ENCODE data around the gene BPIFB1. TPM values are rescaled to one million over a fixed set of nuclear protein-coding genes. Genes with fewer than 3 reads are reported as not detected.
A peak's percentile ranks its signal among the peaks of the same experiment; 100 is the strongest.

BPIFB1 gene
- total and polyA plus RNA-seq, 2 donors from 2014 or later = not detected

DNA sequence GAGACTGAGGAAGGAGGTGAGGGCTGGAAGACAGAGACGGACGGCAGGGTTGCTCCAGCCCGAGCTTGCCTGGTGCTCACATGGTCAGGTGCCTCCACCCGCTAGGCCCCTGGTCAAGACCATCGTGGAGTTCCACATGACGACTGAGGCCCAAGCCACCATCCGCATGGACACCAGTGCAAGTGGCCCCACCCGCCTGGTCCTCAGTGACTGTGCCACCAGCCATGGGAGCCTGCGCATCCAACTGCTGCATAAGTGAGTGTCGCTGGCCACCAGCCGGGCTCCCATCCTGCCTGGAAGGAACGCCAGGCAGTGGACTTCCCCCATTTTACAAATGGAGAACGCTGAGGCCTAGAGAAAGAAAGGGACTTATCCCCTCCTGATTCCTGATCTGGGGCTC lies 7.8 kb downstream of the BPIFB1 start:
- Histone ChIP-seq H3K4me1 (ENCODE audit: control insufficient read depth in 2 of 3, insufficient read depth in 2 of 3, low read depth in 1 of 3, low read length in 3 of 3) (no peaks in the 10 kb centered on the region), H3K27me3 (ENCODE audit: control insufficient read depth, insufficient read depth, low read length) (no peaks in the 10 kb centered on the region), H3K9ac (ENCODE audit: low read length in 3 of 3) (no peak overlapping the region), H3K9me3 (ENCODE audit: control insufficient read depth in 2 of 3, insufficient read depth in 1 of 3, low read length in 3 of 3) (no peaks in the 10 kb centered on the region), H3K27ac (ENCODE audit: low read depth in 2 of 2, low read length in 2 of 2) (no peak overlapping the region), H3K36me3 (ENCODE audit: control insufficient read depth in 2 of 3, insufficient read depth in 3 of 3, low read length in 3 of 3) (no peaks in the 10 kb centered on the region), H3K4me3 (ENCODE audit: low read length in 3 of 3) (no peak overlapping the region)
- DNase-seq (peak in 1 of 5 donors; percentile 52), FAIRE-seq (no peak)
- intact Hi-C loops (cut with DNase I) = loop anchor here (10.0 kb wide), 1 partner anchor 386 kb away; no protein-coding TSS in a partner anchor
- TF ChIP-seq CTCF (IDR thresholded peaks at IDR 0.05; ENCODE audit: borderline replicate concordance, extremely low read depth, insufficient read depth) = no peak

DNA sequence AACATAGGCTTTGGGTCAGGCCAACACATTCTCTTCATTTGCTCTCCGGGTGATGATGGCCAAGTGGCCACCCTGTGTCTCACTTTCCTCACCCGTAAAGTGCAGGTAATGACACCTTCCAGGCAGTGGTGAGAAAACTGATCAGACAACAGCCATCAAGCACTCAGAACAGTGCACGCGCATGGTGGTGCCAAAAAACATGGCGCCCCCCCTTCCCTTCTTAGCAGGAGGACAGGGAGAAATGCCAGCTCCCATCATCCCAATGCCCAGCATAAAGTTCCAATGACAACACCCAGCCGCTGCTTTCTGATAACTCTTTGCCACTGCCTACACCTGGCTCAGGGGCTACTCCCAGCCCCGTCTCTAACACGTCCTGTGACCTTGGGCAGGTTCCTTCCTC lies 8.4 kb downstream of the BPIFB1 start:
- Histone ChIP-seq H3K27me3 (ENCODE audit: control insufficient read depth, insufficient read depth, low read length) (no peaks in the 10 kb centered on the region), H3K36me3 (ENCODE audit: control insufficient read depth in 2 of 3, insufficient read depth in 3 of 3, low read length in 3 of 3) (no peaks in the 10 kb centered on the region), H3K4me3 (ENCODE audit: low read length in 3 of 3) (no peak overlapping the region), H3K4me1 (ENCODE audit: control insufficient read depth in 2 of 3, insufficient read depth in 2 of 3, low read depth in 1 of 3, low read length in 3 of 3) (no peaks in the 10 kb centered on the region), H3K27ac (ENCODE audit: low read depth in 2 of 2, low read length in 2 of 2) (no peak overlapping the region), H3K9ac (ENCODE audit: low read length in 3 of 3) (no peak overlapping the region), H3K9me3 (ENCODE audit: control insufficient read depth in 2 of 3, insufficient read depth in 1 of 3, low read length in 3 of 3) (no peaks in the 10 kb centered on the region)
- no peak for TF ChIP-seq CTCF (IDR thresholded peaks at IDR 0.05; ENCODE audit: borderline replicate concordance, extremely low read depth, insufficient read depth)
- FAIRE-seq (no peak), DNase-seq (no peak)
- intact Hi-C loops (cut with DNase I) = loop anchor here (10.0 kb wide), 1 partner anchor 387 kb away; no protein-coding TSS in a partner anchor

DNA sequence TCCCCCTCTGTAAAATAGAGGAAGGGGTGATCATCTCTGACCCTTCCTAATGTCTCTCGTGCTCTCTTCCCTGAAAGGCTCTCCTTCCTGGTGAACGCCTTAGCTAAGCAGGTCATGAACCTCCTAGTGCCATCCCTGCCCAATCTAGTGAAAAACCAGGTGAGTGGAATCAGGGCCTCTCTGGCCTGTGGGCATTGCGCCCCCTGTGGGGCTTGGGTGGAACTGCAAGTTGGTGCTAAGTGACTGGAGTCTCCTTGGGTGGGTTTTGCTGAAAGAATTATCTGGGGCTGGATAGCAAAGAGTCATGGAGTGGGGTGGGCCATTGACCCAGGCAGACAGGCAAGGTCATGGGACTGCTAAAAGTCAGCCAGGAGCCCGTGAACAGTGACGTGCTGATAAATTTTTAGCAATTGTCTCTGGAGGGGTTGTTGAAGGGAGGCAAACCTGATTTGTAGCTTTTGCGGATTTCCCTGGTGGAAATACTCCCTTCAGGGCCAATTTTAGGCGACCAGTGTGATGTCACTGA lies 8.9 kb downstream of the BPIFB1 start:
- Histone ChIP-seq H3K4me1 (ENCODE audit: control insufficient read depth in 2 of 3, insufficient read depth in 2 of 3, low read depth in 1 of 3, low read length in 3 of 3) (no peaks in the 10 kb centered on the region), H3K9me3 (ENCODE audit: control insufficient read depth in 2 of 3, insufficient read depth in 1 of 3, low read length in 3 of 3) (no peaks in the 10 kb centered on the region), H3K9ac (ENCODE audit: low read length in 3 of 3) (no peak overlapping the region), H3K36me3 (ENCODE audit: control insufficient read depth in 2 of 3, insufficient read depth in 3 of 3, low read length in 3 of 3) (no peaks in the 10 kb centered on the region), H3K4me3 (ENCODE audit: low read length in 3 of 3) (no peak overlapping the region), H3K27me3 (ENCODE audit: control insufficient read depth, insufficient read depth, low read length) (no peaks in the 10 kb centered on the region), H3K27ac (ENCODE audit: low read depth in 2 of 2, low read length in 2 of 2) (no peak overlapping the region)
- intact Hi-C loops (cut with DNase I) = loop anchor here (10.0 kb wide), 1 partner anchor 387 kb away; no protein-coding TSS in a partner anchor
- peak in 3 of 5 donors; percentile 34 to 51 (median 49) for DNase-seq
- peak; percentile 74 for TF ChIP-seq CTCF (IDR thresholded peaks at IDR 0.05; ENCODE audit: borderline replicate concordance, extremely low read depth, insufficient read depth)
- FAIRE-seq = no peak

- Histone ChIP-seq H3K4me1 (ENCODE audit: control insufficient read depth in 2 of 3, insufficient read depth in 2 of 3, low read depth in 1 of 3, low read length in 3 of 3) (peaks cover 0 to 2% (median 0%) of the 10 kb centered on the region in 3 donors), H3K9me3 (ENCODE audit: control insufficient read depth in 2 of 3, insufficient read depth in 1 of 3, low read length in 3 of 3) (no peaks in the 10 kb centered on the region), H3K9ac (ENCODE audit: low read length in 3 of 3) (no peak overlapping the region), H3K36me3 (ENCODE audit: control insufficient read depth in 2 of 3, insufficient read depth in 3 of 3, low read length in 3 of 3) (no peaks in the 10 kb centered on the region), H3K27me3 (ENCODE audit: control insufficient read depth, insufficient read depth, low read length) (no peaks in the 10 kb centered on the region), H3K4me3 (ENCODE audit: low read length in 3 of 3) (no peak overlapping the region), H3K27ac (ENCODE audit: low read depth in 2 of 2, low read length in 2 of 2) (no peak overlapping the region)
- no peak for TF ChIP-seq CTCF (IDR thresholded peaks at IDR 0.05; ENCODE audit: borderline replicate concordance, extremely low read depth, insufficient read depth)
- DNase-seq (no peak), FAIRE-seq (no peak)
- intact Hi-C loops (cut with DNase I) = loop anchor here (10.0 kb wide), 1 partner anchor 391 kb away; no protein-coding TSS in a partner anchor
Observed at GRCh38 chr20:33296206-33296605, 13.2 kb downstream of the BPIFB1 start.
